GM18951 (cell line): ENCODE results near the gene TMEM127.

Experiments used
- POLR2A ChIP-seq: IDR thresholded peaks from 4 replicates; pipeline ENCODE4 v1.6.1; 2011; ENCODE audit warnings: mild to moderate bottlenecking; ENCODE audit not compliant: insufficient read length, insufficient read depth; ENCODE audit errors: extremely low read depth
- in situ Hi-C: fragments of 300-500 bp; cut with MboI; formaldehyde crosslinking; loops from one replicate; pipeline ENCODE4 v1.12.0; 2022; ENCODE audit warnings: low sequenced_read_pairs, mixed read lengths, inconsistent platforms; ENCODE audit not compliant: unreplicated experiment

Gene TMEM127

GRCh38 chr2:96259497-96259921 is 6.3 kb downstream of the TMEM127 start:
- TF ChIP-seq POLR2A = no peak
- in situ Hi-C loops = loop anchor here (25.0 kb wide), 1 partner anchor 247 kb away; no protein-coding TSS in a partner anchor

DNA sequence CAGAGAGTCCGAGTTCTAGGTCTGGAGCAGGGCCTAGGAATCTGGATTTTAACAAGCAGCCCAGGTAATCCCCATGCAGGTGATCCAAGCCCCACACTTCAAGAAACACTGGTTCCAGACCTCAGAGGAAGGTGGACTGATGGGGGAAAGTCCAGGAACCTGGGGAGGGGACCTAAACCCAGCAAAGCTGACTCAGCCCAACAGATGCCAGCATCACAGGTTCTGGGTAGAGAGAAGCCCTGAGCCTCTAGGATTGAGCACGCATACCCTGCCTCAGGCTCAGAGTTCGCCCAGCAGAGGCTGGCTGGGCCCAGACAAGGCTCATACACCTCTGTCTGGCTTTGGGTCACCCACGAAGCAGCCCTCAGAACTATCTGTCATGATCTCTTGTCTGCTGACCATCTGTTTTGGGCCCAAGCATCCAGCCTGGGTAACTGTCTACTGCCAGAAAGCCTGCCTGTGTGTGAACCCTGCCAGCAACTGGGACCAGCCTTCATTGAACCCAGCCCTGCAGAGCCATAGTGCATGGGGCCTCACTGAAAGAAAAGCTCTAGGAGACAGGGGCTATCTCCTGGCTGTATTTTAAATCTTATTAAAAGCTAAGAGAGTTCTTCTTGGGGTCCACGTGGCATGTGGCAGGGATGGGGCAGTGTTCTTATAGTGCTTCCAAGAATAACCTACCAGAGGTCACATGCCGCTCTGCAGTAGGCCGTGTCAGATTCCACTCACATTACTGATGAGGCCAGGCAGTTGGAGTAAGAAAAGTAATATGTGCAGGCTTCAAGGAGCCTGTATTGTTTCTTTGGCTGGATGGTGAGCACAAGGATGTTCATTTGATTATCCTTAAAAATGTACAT is 7.4 kb downstream of the TMEM127 start:
- in situ Hi-C loops = loop anchor here (25.0 kb wide), 1 partner anchor 246 kb away; no protein-coding TSS in a partner anchor
- TF ChIP-seq POLR2A = no peak

GRCh38 chr2:96257744-96258143 is 8.1 kb downstream of the TMEM127 start:
- in situ Hi-C loops = loop anchor here (25.0 kb wide), 1 partner anchor 245 kb away; no protein-coding TSS in a partner anchor

DNA sequence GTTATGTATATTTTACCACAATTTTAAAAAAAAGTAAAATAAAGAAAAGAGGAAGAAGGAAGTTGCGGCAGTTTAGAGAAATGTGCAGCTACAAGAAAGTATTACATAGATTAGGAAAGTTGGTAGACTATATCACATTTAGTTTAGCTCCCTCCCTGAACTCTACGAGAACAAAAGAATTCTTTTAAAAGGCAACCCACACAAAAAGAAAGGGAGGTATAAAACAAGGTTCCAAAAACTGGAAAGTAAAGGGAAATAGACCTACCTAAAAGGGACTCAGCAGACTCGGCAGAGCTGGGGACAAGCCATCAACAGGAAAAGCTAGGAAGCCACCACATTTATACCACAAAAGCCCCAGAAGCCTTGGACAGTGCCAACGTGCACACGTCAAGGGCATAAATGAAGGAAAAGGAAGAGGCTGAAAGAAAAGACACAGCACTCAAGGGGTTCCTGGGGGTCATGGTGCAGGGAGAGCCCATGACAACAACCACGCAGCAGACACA is 9.1 kb downstream of the TMEM127 start:
- in situ Hi-C loops = loop anchor here (25.0 kb wide), 1 partner anchor 244 kb away; no protein-coding TSS in a partner anchor
- TF ChIP-seq POLR2A = no peak

- in situ Hi-C loops = loop anchor here (25.0 kb wide), 1 partner anchor 242 kb away; no protein-coding TSS in a partner anchor
- TF ChIP-seq POLR2A = no peak
These were observed 11.2 kb downstream of the TMEM127 start for GRCh38 chr2:96254571-96254970.

- TF ChIP-seq POLR2A = no peak
- in situ Hi-C loops = loop anchor here (25.0 kb wide), 1 partner anchor 241 kb away; no protein-coding TSS in a partner anchor
These were observed 12.8 kb downstream of the TMEM127 start for GRCh38 chr2:96253006-96253405.

DNA sequence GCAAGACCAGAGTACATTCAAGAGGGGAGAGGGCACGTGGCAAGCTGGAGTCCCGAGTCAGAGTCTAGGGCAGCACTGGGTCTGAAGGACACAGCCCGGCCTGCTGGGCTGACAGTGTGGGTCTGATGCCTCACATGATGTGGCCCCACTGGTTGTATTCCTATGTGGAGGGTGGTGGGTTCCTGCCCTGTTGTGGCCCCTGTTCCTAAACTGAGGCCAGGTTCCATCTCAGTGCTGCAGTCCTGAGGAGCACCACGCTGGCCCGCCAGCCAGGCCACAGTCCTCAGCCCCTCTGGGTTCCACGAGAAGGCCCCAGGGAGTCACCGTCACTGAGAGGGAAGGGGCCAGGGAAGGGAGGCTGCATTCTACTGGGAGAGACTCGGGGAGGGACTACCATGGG is 13.3 kb downstream of the TMEM127 start:
- no peak for TF ChIP-seq POLR2A
- in situ Hi-C loops = loop anchor here (25.0 kb wide), 1 partner anchor 240 kb away; no protein-coding TSS in a partner anchor

DNA sequence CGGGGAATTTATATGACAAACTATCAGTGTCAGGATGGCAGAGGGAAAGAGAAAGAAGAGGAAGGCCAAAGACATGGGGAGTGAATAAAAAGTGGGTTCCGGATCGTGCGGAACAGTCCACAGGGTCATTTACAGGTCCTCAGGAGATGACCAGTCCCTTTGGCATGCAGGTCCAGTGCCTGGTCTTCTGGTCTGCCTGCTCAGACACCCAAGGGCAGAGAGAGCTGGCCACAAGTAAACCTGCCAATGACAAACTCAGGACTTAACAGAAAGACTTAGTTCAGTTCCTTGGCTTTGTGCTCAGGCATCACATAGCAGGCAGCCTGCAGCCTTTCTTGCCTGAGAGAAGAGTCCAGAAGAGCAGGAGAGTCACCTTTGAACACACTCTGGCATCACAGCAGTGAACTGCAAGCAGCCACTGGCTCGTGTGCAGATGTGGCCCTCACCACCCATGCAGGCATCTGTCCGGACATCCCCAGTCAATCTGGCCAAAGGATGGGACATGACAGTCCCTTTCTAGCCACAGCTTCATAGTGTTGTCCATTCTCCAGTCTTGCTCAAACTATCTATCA is 14.0 kb downstream of the TMEM127 start:
- no peak for TF ChIP-seq POLR2A
- in situ Hi-C loops = loop anchor here (25.0 kb wide), 1 partner anchor 240 kb away; no protein-coding TSS in a partner anchor

- in situ Hi-C loops = loop anchor here (25.0 kb wide), 1 partner anchor 238 kb away; no protein-coding TSS in a partner anchor
- no peak for TF ChIP-seq POLR2A
These were observed 15.6 kb downstream of the TMEM127 start for GRCh38 chr2:96250188-96250587.

GRCh38 chr2:96249654-96250053 is 16.1 kb downstream of the TMEM127 start:
- in situ Hi-C loops = loop anchor here (25.0 kb wide), 1 partner anchor 237 kb away; no protein-coding TSS in a partner anchor
- TF ChIP-seq POLR2A = no peak

DNA sequence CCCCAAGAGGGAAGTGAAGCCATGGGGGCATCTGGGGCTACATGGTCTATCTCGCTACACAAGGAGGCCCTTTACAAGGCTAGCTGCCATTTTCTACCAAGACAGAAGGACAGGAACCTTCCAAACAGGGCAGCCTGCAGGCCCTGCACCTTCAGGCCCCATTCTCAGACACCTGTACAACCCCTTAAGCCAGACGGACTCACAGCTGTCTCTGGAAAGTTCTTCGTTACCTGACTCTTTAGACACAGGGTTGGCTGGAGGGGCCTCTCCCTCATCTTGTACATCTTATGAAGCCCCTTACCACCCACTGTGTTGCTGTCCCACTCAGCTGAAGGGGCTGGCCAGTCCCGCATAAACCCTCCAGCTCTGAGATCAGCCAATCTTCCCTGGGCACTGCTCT is 17.2 kb downstream of the TMEM127 start:
- in situ Hi-C loops = no loop called here
- TF ChIP-seq POLR2A = no peak

DNA sequence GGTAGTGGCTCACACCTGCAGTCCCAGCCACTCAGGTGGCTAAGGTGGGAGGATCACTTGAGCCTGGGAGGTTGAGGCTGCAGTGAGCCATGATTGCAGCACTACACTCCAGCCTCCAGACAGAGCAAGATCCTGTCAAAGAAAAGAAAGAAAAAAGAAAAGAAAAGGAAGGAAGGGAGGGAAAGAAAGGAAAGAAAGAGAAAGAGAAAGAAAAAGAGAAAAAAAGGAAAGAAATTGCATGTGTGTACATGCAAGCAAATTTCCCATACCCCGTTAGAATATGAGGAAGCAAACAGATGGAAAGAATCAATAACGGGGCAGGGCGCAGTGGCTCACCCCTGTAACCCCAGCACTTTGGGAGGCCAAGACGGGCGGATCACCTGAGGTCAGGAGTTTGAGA is 17.9 kb downstream of the TMEM127 start:
- no peak for TF ChIP-seq POLR2A
- in situ Hi-C loops = no loop called here

- no peak for TF ChIP-seq POLR2A
- in situ Hi-C loops = no loop called here
These were observed 18.8 kb downstream of the TMEM127 start for GRCh38 chr2:96247009-96247408.
